Esophagus squamous epithelium (tissue), 5 donors: ENCODE data around the gene AEBP2. TPM values are rescaled to one million over a fixed set of nuclear protein-coding genes. Genes with fewer than 3 reads are reported as not detected.

Experiments
- DNase-seq: peaks from one replicate; lab custom pipeline; 2025; lab: John Stamatoyannopoulos, UW
- H3K27ac ChIP-seq, 4 donors: fragments of 200-600 bp; sonication (generic); one replicate each; pipeline ENCODE4 v1.5.1; 2016 to 2019; ENCODE audit warnings: mild to moderate bottlenecking in 1 of 4
- H3K27me3 ChIP-seq, 4 donors: fragments of 200-600 bp; sonication (generic); 1 replicate in 3 of 4; 2 replicates in 1 of 4; pipeline versions ENCODE4 v1.5.1 to v1.6.0; 2017 to 2021; ENCODE audit warnings: antibody characterized with exemption in 1 of 4
- H3K36me3 ChIP-seq, 3 donors: fragments of 200-600 bp; sonication (generic); one replicate each; pipeline ENCODE4 v1.5.1; 2016 to 2019
- H3K4me1 ChIP-seq, 3 donors: fragments of 200-600 bp; sonication (generic); one replicate each; pipeline ENCODE4 v1.5.1; 2017 to 2019
- H3K4me3 ChIP-seq, 4 donors: fragments of 200-600 bp; sonication (generic); 1 replicate in 3 of 4; 2 replicates in 1 of 4; pipeline ENCODE4 v1.5.1; 2016 to 2019; ENCODE audit warnings: mild to moderate bottlenecking in 2 of 4, moderate library complexity in 1 of 4
- H3K9me3 ChIP-seq, 3 donors: fragments of 200-600 bp; sonication (generic); one replicate each; pipeline ENCODE4 v1.5.1; 2016 to 2019
- POLR2A ChIP-seq, 4 donors: fragments of 450-650 bp; IDR thresholded peaks; one replicate each; pipeline ENCODE4 v1.6.1; 2017; ENCODE audit warnings: antibody characterized with exemption in 4 of 4, mild to moderate bottlenecking in 4 of 4, moderate library complexity in 3 of 4
- WGBS, 2 donors: methylation state at CpG; one replicate each; pipeline ENCODE4 v1.1.5; 2018; 5-methylcytosine and 5-hydroxymethylcytosine counted together
- intact Hi-C: fragments of 100-400 bp; cut with DNase I; formaldehyde crosslinking; loops from one replicate; pipeline ENCODE4 v1.15.0; 2022
- total RNA-seq, 4 donors: library from RNA; depleted of rRNA; stranded (reverse); fragments of >200 nt; gene quantifications; one replicate each; pipeline ENCODE4 v1.1.0, GENCODE V29; 2016
- TF ChIP-seq, protein P1 (sequence below), 6 experiments: fragments of 450-650 bp in 4 of 6; fragments of 200-600 bp in 2 of 6; sonication (generic) in 2 of 6; IDR thresholded peaks; one replicate each; pipeline ENCODE4 v1.5.1; 2016 to 2019; ENCODE audit warnings: antibody characterized with exemption in 6 of 6, mild to moderate bottlenecking in 4 of 6, moderate library complexity in 4 of 6
- donor health status: DM: yes; HTN: yes; CAD: no.

AEBP2 gene
- total RNA-seq, 4 donors from 2014 or later: 26.8 to 50.2 (median 33.4) TPM

DNA sequence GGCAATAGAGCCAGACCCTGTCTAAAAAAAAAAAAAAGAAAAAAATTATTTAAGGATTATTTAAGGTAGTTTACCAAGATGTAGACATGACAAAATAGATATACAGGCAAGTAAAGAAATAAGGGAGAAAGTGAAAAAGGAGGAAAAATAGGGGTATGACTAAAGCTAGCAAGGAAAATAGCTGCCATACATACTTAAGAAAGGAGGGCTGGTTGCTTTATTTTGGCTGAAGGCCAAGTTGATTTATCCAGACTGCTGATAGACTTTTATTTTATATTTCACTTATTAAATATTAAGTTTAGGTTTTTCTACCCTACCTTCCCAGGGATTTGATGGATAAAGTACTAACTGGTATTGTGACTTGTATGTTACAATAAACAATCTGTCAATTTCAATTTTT is 8.3 kb upstream of the AEBP2 start:
- no peak for DNase-seq
- peaks cover 7 to 39% (median 15%) of the 10 kb centered on the region in 3 donors for H3K4me1 ChIP-seq
- H3K4me3 ChIP-seq: no peak overlapping the region
- no peaks in the 10 kb centered on the region for H3K27me3 ChIP-seq
- H3K36me3 ChIP-seq: no peaks in the 10 kb centered on the region
- intact Hi-C loops: no loop called here
- TF ChIP-seq, protein P1, sequence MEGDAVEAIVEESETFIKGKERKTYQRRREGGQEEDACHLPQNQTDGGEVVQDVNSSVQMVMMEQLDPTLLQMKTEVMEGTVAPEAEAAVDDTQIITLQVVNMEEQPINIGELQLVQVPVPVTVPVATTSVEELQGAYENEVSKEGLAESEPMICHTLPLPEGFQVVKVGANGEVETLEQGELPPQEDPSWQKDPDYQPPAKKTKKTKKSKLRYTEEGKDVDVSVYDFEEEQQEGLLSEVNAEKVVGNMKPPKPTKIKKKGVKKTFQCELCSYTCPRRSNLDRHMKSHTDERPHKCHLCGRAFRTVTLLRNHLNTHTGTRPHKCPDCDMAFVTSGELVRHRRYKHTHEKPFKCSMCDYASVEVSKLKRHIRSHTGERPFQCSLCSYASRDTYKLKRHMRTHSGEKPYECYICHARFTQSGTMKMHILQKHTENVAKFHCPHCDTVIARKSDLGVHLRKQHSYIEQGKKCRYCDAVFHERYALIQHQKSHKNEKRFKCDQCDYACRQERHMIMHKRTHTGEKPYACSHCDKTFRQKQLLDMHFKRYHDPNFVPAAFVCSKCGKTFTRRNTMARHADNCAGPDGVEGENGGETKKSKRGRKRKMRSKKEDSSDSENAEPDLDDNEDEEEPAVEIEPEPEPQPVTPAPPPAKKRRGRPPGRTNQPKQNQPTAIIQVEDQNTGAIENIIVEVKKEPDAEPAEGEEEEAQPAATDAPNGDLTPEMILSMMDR (IDR thresholded peaks at IDR 0.05): no peak
- TF ChIP-seq POLR2A (IDR thresholded peaks at IDR 0.05): no peak
- peak overlapping the region; percentile 70 to 87 (median 82) for H3K27ac ChIP-seq
- H3K9me3 ChIP-seq: peaks cover 0 to 10% (median 0%) of the 10 kb centered on the region in 3 donors

DNA sequence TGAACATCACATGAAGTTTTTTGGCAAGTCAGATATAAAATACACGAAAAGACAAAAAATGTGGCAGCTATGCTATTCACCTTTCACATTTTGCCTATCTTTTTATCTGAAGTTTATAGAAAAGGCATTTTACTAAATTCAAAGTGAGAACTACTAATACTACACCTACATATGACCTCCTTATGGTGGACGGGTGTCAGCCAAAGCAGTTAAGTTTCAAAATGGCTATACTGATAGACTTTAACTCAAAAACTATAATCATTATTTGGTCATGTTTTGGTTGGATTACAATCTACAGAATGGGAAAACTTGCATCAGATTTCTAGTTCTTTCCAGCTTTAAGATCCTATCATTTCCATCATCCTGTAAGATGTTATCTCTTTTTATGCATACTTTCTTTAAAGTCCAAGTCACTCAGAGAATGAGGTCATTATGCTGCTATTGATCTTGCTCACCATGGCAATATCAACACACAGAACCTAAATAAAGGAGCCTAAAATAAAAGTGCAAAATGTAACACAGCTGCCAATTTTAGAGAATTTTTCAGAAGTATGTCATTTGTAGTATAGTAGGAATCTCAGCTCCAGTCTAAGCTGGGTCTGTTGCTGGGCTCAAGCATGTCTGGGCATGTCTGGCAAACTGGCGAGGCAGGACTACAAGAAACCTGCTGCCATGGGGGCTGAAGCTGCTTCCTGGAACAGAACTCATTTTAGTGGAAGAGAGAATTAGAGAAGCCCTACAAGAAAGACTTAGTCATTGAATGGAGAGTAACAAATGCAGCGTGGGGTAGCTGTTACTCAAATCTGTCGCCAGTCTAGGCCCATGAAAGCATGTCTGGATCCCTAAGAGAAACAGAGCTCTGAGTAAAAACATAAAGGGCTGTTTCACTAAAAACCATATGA is 7.6 kb upstream of the AEBP2 start:
- no peaks in the 10 kb centered on the region for H3K27me3 ChIP-seq
- H3K4me3 ChIP-seq: no peak overlapping the region
- peaks cover 7 to 39% (median 15%) of the 10 kb centered on the region in 3 donors for H3K4me1 ChIP-seq
- H3K27ac ChIP-seq: peak overlapping the region; percentile 70 to 87 (median 82)
- intact Hi-C loops: no loop called here
- H3K9me3 ChIP-seq: peaks cover 0 to 3% (median 0%) of the 10 kb centered on the region in 3 donors
- H3K36me3 ChIP-seq: no peaks in the 10 kb centered on the region
- TF ChIP-seq POLR2A (IDR thresholded peaks at IDR 0.05): no peak
- TF ChIP-seq, protein P1 (IDR thresholded peaks at IDR 0.05): no peak
- DNase-seq: no peak
- WGBS, 2 donors: 27 to 29% methylated on average over 5 of the region's 5 CpGs

- H3K4me1 ChIP-seq: peaks cover 7 to 37% (median 15%) of the 10 kb centered on the region in 3 donors
- no peaks in the 10 kb centered on the region for H3K27me3 ChIP-seq
- TF ChIP-seq POLR2A (IDR thresholded peaks at IDR 0.05): no peak
- TF ChIP-seq, protein P1 (IDR thresholded peaks at IDR 0.05): no peak
- no peaks in the 10 kb centered on the region for H3K9me3 ChIP-seq
- H3K36me3 ChIP-seq: no peaks in the 10 kb centered on the region
- intact Hi-C loops: no loop called here
- H3K4me3 ChIP-seq: no peak overlapping the region
- no peak for DNase-seq
- peak overlapping the region; percentile 70 to 87 (median 82) for H3K27ac ChIP-seq
- WGBS, 2 donors: 68 to 69% methylated on average over 6 to 9 of the region's 9 CpGs
Observed at GRCh38 chr12:19432309-19433170, 6.8 kb upstream of the AEBP2 start.

DNA sequence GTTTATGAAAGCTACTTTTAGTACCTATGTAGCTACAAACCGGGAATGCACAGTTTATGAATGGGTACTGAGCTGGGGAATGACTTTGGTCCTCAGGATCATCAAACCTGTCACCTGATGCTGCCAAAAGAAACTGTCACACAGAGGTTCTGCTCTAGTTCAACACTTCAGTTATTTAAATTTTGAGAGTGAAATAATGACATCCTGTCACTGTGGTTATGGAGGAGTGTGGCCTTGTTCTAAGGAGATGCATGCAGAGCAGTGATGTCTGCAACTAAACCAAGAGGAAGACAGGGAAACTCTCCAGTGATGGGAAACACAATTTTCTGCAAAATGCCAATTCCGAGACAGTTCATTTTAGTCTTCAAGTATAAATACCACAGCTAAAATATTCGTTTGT is 4.8 kb upstream of the AEBP2 start:
- no peaks in the 10 kb centered on the region for H3K36me3 ChIP-seq
- H3K9me3 ChIP-seq: no peaks in the 10 kb centered on the region
- intact Hi-C loops: no loop called here
- H3K4me3 ChIP-seq: no peak overlapping the region
- DNase-seq: no peak
- H3K27ac ChIP-seq: no peak overlapping the region
- no peak for TF ChIP-seq POLR2A (IDR thresholded peaks at IDR 0.05)
- TF ChIP-seq, protein P1 (IDR thresholded peaks at IDR 0.05): no peak
- WGBS, 2 donors: 66 to 71% methylated on average over 3 of the region's 3 CpGs
- H3K27me3 ChIP-seq: no peaks in the 10 kb centered on the region
- H3K4me1 ChIP-seq: peaks cover 7 to 25% (median 15%) of the 10 kb centered on the region in 3 donors
